HepG2 (cell line): Measurements from ENCODE around the gene STUM. TPM values are rescaled to one million over a fixed set of nuclear protein-coding genes. Genes with fewer than 3 reads are reported as not detected.

ENCODE experiments used
- ATAC-seq: fragments of 200-7000 bp; cut with Tn5 transposase; 3 replicates; pipeline ENCODE4 v1.9.1; 2020; ENCODE audit warnings: mild to moderate bottlenecking, moderate library complexity
- BruUV-seq: library from RNA; stranded (reverse); fragments of 400-500 nt; replicated peaks from 2 replicates; lab custom pipeline; 2021; lab: Mats Ljungman, UMichigan
- CTCF ChIA-PET: fragments of 300-600 bp; formaldehyde crosslinking; extraction: SDS; loops from one replicate; lab custom pipeline; 2021; ENCODE audit warnings: low total read pairs, inconsistent platforms, low intra/inter-chr PET ratio; lab: Yijun Ruan, JAX
- POLR2A ChIA-PET: fragments of 350-600 bp; sonication (Branson Sonifier 250); formaldehyde crosslinking; loops from one replicate; lab custom pipeline; 2020; ENCODE audit warnings: antibody characterized with exemption, inconsistent platforms; lab: Yijun Ruan, JAX
- DNase-seq: peaks from one replicate; pipeline ENCODE4 v3.0.0-alpha.2; 2015; ENCODE audit warnings: low spot score
- FAIRE-seq: peaks from 3 replicates; lab custom pipeline; 2011; peaks lifted over from hg19 to GRCh38; lab: Jason Lieb, UNC
- H2AFZ ChIP-seq: one replicate; pipeline ENCODE4 v1.6.1; 2011; ENCODE audit warnings: low read length, inconsistent platforms
- H3K27ac ChIP-seq: fragments of 300-600 bp; 3 replicates; pipeline ENCODE4 v1.8.0; 2011; ENCODE audit warnings: mixed run types, mild to moderate bottlenecking, mixed read lengths, low read length, inconsistent platforms; ENCODE audit not compliant: insufficient read depth; ENCODE audit errors: extremely low read length
- H3K27me3 ChIP-seq, 2 experiments: fragments of 200-600 bp in 1 of 2; 2 replicates in 1 of 2; 3 replicates in 1 of 2; pipeline versions ENCODE4 v1.6.0 to v1.8.0; 2011; ENCODE audit warnings: low read length in 2 of 2, mild to moderate bottlenecking in 2 of 2, moderate library complexity in 2 of 2, inconsistent platforms in 1 of 2; ENCODE audit not compliant: insufficient read depth in 2 of 2, control insufficient read depth in 1 of 2
- H3K36me3 ChIP-seq, 2 experiments: fragments of 200-600 bp in 1 of 2; replicated peaks in 1 of 2; 2 replicates in 1 of 2; 3 replicates in 1 of 2; pipeline versions ENCODE4 v1.5.1 to v1.8.0; 2011; ENCODE audit warnings: low read length in 2 of 2, inconsistent platforms in 1 of 2; ENCODE audit not compliant: insufficient read depth in 2 of 2, control insufficient read depth in 1 of 2
- H3K4me1 ChIP-seq: 2 replicates; pipeline ENCODE4 v1.5.1; 2012; ENCODE audit warnings: low read length, inconsistent platforms; ENCODE audit not compliant: insufficient read depth
- H3K4me2 ChIP-seq: 2 replicates; pipeline ENCODE4 v1.6.0; 2011; ENCODE audit warnings: low read depth, low read length, inconsistent platforms
- H3K4me3 ChIP-seq, 3 experiments: fragments of 200-600 bp in 1 of 3; sonication (generic), shearing (Covaris generic) in 1 of 3; replicated peaks in 1 of 3; 2 replicates each; pipeline ENCODE4 v1.5.1; 2011 to 2016; ENCODE audit warnings: low read length in 3 of 3, inconsistent platforms in 2 of 3, low read depth in 2 of 3, mild to moderate bottlenecking in 2 of 3, control low read depth in 1 of 3, mixed read lengths in 1 of 3; ENCODE audit not compliant: insufficient read depth in 1 of 3
- H3K79me2 ChIP-seq: one replicate; pipeline ENCODE4 v1.6.1; 2011; ENCODE audit warnings: low read length, inconsistent platforms; ENCODE audit not compliant: insufficient read depth
- H3K9ac ChIP-seq: 2 replicates; pipeline ENCODE4 v1.6.0; 2011; ENCODE audit warnings: mild to moderate bottlenecking, low read depth, low read length, inconsistent platforms; ENCODE audit not compliant: insufficient read depth
- H3K9me3 ChIP-seq: 2 replicates; pipeline ENCODE4 v1.5.1; 2012; ENCODE audit warnings: mild to moderate bottlenecking, low read length
- H4K20me1 ChIP-seq: 2 replicates; pipeline ENCODE4 v1.6.0; 2011; ENCODE audit warnings: inconsistent platforms, mild to moderate bottlenecking, low read length, moderate library complexity; ENCODE audit not compliant: insufficient read depth
- MATR3 ChIP-seq: sonication (generic); formaldehyde crosslinking; IDR thresholded peaks from 2 replicates; pipeline ENCODE4 v1.4.0; 2020; ENCODE audit warnings: missing genetic modification reagents
- MAZ ChIP-seq, 2 experiments: sonication (generic) in 1 of 2; formaldehyde crosslinking in 1 of 2; IDR thresholded peaks; 2 replicates each; pipeline versions ENCODE4 v1.5.0 to v1.6.1; 2012 to 2020; ENCODE audit warnings: low read depth in 2 of 2, mild to moderate bottlenecking in 2 of 2, borderline replicate concordance in 1 of 2, improper control_type of control experiment in 1 of 2, low read length in 1 of 2, missing genetic modification reagents in 1 of 2, moderate library complexity in 1 of 2
- MIER2 ChIP-seq: IDR thresholded peaks from 2 replicates; pipeline ENCODE4 v1.6.1; 2016; ENCODE audit warnings: missing biosample characterization, missing genetic modification reagents
- PRPF4 ChIP-seq: fragments of 200-400 bp; formaldehyde crosslinking; IDR thresholded peaks from 2 replicates; pipeline ENCODE4 v1.6.1; 2016; ENCODE audit warnings: low read length, low read depth; ENCODE audit not compliant: poor library complexity, severe bottlenecking
- RFXANK ChIP-seq: IDR thresholded peaks from 2 replicates; pipeline ENCODE4 v1.6.1; 2016
- SALL2 ChIP-seq: sonication (generic); formaldehyde crosslinking; IDR thresholded peaks from 2 replicates; pipeline ENCODE4 v1.8.1; 2023; ENCODE audit warnings: mild to moderate bottlenecking, missing genetic modification reagents, inconsistent platforms
- SMARCE1 ChIP-seq: fragments of 450-650 bp; IDR thresholded peaks from 2 replicates; pipeline ENCODE4 v1.6.1; 2017; ENCODE audit warnings: borderline replicate concordance
- TCF7L2 ChIP-seq: IDR thresholded peaks from 2 replicates; pipeline ENCODE4 v1.6.1; 2011; ENCODE audit warnings: mild to moderate bottlenecking, low read depth, low read length, moderate library complexity
- WGBS: methylation state at CpG from one replicate; pipeline ENCODE4 v1.1.6; 2017; ENCODE audit warnings: low lambda C conversion rate; 5-methylcytosine and 5-hydroxymethylcytosine counted together
- in situ Hi-C: cut with HindIII; loops from 2 replicates; pipeline ENCODE4 v1.10.0; 2017; ENCODE audit warnings: low pct_unique_long_range_greater_than_20kb; ENCODE audit not compliant: extremely low pct_ligation_motif_present
- intact Hi-C: fragments of 100-400 bp; cut with micrococcal nuclease; formaldehyde crosslinking; loops from one replicate; pipeline ENCODE4 v1.10.0; 2022; ENCODE audit not compliant: unreplicated experiment
- polyA plus RNA-seq, 8 experiments: library from polyadenylated mRNA; depleted of rRNA in 3 of 8; stranded (reverse) in 7 of 8; unstranded in 1 of 8; fragments of >200 nt; fragmentation: Illumina TruSeq in 4 of 8; extraction: Trizol in 4 of 8; gene quantifications; 2 replicates each; pipeline versions ENCODE4 v1.2.1 to v1.2.3, GENCODE V29; 2011 to 2016; ENCODE audit warnings: low read depth in 4 of 8, missing spikeins in 1 of 8, mixed read lengths in 1 of 8; ENCODE audit not compliant: insufficient read depth in 1 of 8
- total RNA-seq, 5 experiments: library from RNA; depleted of rRNA; stranded (reverse); fragments of >200 nt; fragmentation: Illumina TruSeq; extraction: Trizol; gene quantifications; 2 replicates each; pipeline ENCODE4 v1.2.3, GENCODE V29; 2016; ENCODE audit warnings: low read depth in 1 of 5
- TF ChIP-seq, protein P1 (sequence below): sonication (generic); formaldehyde crosslinking; IDR thresholded peaks from 2 replicates; pipeline ENCODE4 v1.8.1; 2023; ENCODE audit warnings: mild to moderate bottlenecking, missing genetic modification reagents
- TF ChIP-seq, protein P2 (sequence below): sonication (generic); formaldehyde crosslinking; IDR thresholded peaks from 2 replicates; pipeline ENCODE4 v1.8.0; 2023; ENCODE audit warnings: mild to moderate bottlenecking, missing genetic modification reagents

Gene STUM
- total and polyA plus RNA-seq, 2 of the 13 experiments (the other 11 are each of a cell fraction or from before 2014, with no cell fraction given), result not detected

GRCh38 chr1:226576601-226577000 lies 28.0 kb downstream of the STUM start (continued):
- TF ChIP-seq TCF7L2 (no peak), MATR3 (CRISPR knock-in tag) (no peak)
- TF ChIP-seq, protein P1, sequence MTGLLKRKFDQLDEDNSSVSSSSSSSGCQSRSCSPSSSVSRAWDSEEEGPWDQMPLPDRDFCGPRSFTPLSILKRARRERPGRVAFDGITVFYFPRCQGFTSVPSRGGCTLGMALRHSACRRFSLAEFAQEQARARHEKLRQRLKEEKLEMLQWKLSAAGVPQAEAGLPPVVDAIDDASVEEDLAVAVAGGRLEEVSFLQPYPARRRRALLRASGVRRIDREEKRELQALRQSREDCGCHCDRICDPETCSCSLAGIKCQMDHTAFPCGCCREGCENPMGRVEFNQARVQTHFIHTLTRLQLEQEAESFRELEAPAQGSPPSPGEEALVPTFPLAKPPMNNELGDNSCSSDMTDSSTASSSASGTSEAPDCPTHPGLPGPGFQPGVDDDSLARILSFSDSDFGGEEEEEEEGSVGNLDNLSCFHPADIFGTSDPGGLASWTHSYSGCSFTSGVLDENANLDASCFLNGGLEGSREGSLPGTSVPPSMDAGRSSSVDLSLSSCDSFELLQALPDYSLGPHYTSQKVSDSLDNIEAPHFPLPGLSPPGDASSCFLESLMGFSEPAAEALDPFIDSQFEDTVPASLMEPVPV (CRISPR knock-in tag), result no peak

DNA sequence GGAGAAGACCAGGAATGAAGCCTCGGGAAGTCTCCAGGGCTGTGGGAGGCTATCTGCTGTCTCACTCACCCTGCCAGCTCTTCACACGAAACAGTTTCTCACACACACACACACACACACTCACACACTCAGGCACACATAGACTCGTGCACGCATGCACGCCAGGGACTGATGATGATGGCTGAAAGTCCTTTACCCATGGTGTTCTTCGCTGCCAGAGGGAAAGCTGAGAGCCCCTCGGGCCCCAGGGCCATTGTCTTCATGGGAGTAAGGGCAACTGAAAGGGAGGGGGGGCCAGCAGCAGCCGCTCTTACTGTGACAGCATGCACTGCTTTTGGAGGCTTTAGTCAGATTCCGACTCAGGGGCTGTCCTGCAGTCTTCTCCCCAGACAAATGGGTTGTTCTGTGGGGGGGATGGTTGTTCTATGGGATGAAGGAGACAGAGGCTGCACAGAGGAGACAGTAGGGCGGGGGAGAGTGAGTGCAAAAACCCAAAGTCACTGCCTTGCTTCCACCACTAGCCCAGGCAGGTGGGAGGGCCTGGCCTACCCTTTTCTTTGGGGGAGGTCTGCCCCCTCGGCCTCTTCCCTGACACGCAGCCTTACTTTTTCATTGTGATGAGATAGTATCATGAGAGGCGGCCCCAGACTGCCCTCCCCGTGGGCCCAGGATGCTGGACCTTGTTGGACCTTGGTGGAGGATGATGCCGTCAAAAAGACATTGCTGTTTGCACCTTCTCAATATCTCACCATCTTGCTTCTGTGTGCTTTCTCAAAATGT lies 29.0 kb downstream of the STUM start:
- Histone ChIP-seq H4K20me1 (no peaks in the 10 kb centered on the region), H3K4me3 (no peak overlapping the region), H3K27me3 (peaks cover 0 to 6% of the 10 kb centered on the region in 2 experiments; a peak in 2 of 5 replicates), H3K4me2 (no peak overlapping the region), H3K9ac (no peak overlapping the region), H3K9me3 (no peaks in the 10 kb centered on the region), H2AFZ (no peak overlapping the region)
- WGBS, result 52% methylated on average over 10 of the region's 15 CpGs
- in situ Hi-C loops, result no loop called here
- POLR2A ChIA-PET, result no interaction called here
- TF ChIP-seq RFXANK (no peak), SALL2 (CRISPR knock-in tag) (no peak), PRPF4 (no peak), MIER2 (CRISPR knock-in tag) (no peak), MAZ (IDR thresholded peaks at IDR 0.05; ENCODE audit: borderline replicate concordance, low read depth, low read length) (no peak), MAZ (CRISPR knock-in tag; IDR thresholded peaks at IDR 0.05; ENCODE audit: low read depth) (no peak), SMARCE1 (no peak)
- TF ChIP-seq, protein P2, sequence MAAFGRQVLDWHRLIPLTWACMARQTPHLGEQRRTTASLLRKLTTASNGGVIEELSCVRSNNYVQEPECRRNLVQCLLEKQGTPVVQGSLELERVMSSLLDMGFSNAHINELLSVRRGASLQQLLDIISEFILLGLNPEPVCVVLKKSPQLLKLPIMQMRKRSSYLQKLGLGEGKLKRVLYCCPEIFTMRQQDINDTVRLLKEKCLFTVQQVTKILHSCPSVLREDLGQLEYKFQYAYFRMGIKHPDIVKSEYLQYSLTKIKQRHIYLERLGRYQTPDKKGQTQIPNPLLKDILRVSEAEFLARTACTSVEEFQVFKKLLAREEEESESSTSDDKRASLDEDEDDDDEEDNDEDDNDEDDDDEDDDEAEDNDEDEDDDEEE, result no peak
- TF ChIP-seq, all 625 proteins: peak for 0
- FAIRE-seq (no peak), ATAC-seq (no peak), DNase-seq (no peak)
- no peak overlapping the region for H3K27ac ChIP-seq
- no TSS peak for BruUV-seq
- CTCF ChIA-PET, result no interaction called here
- intact Hi-C loops, result no loop called here
- no peaks in the 10 kb centered on the region for H3K4me1 ChIP-seq
- H3K79me2 ChIP-seq, result no peaks in the 10 kb centered on the region
- no peaks in the 10 kb centered on the region for H3K36me3 ChIP-seq
